Erythroblast (primary cell): ENCODE results near the gene JADE2.
"Not testable (repeated sequence)": the region's sequence is repeated elsewhere in the genome, so short reads cannot be mapped to it uniquely, and the experiment has no call there.

ENCODE experiments used
- GATA1 ChIP-seq: IDR thresholded peaks from 2 replicates; pipeline ENCODE4 v1.6.1; 2011; ENCODE audit warnings: low read depth, mild to moderate bottlenecking, control low read depth, low read length, moderate library complexity
- POLR2A ChIP-seq: IDR thresholded peaks from 2 replicates; pipeline ENCODE4 v1.6.1; 2011; ENCODE audit warnings: mild to moderate bottlenecking, low read length

GRCh38 chr5:134499905-134500304 is 25.6 kb upstream of the JADE2 start:
- not testable (repeated sequence) for TF ChIP-seq POLR2A, GATA1
